ENCODE data around the gene ABRACL.

Gene ABRACL

GRCh38 chr6:139058029-139058428, 29.5 kb downstream of the ABRACL start:
- no peak for DNase-seq

- peak; percentile 94 for DNase-seq
These were observed 31.8 kb downstream of the ABRACL start for GRCh38 chr6:139060332-139060731.

- DNase-seq, result peak; percentile 65
These were observed 34.5 kb downstream of the ABRACL start for GRCh38 chr6:139062932-139063646.

- DNase-seq, result peak; percentile 6
These were observed 36.6 kb downstream of the ABRACL start for GRCh38 chr6:139064981-139065665.

GRCh38 chr6:139066080-139066479, 37.5 kb downstream of the ABRACL start:
- no peak for DNase-seq

- DNase-seq, result no peak
These were observed 40.3 kb downstream of the ABRACL start for GRCh38 chr6:139068846-139069245.

- no peak for DNase-seq
These were observed 44.6 kb downstream of the ABRACL start for GRCh38 chr6:139073118-139073517.

- no peak for DNase-seq
These were observed 50.5 kb downstream of the ABRACL start for GRCh38 chr6:139079018-139079417.

GRCh38 chr6:139080255-139080920, 51.8 kb downstream of the ABRACL start:
- peak; percentile 11 for DNase-seq

- no peak for DNase-seq
These were observed 52.9 kb downstream of the ABRACL start for GRCh38 chr6:139081471-139081870.

- no peak for DNase-seq
These were observed 53.8 kb downstream of the ABRACL start for GRCh38 chr6:139082370-139082769.

GRCh38 chr6:139091826-139092225, 63.3 kb downstream of the ABRACL start:
- DNase-seq, result no peak
